ENCODE results near the gene PPM1L. TPM values are rescaled to one million over a fixed set of nuclear protein-coding genes. Genes with fewer than 3 reads are reported as not detected.
A peak's percentile ranks its signal among the peaks of the same experiment; 100 is the strongest.
"Not testable (repeated sequence)": the region's sequence is repeated elsewhere in the genome, so short reads cannot be mapped to it uniquely, and the experiment has no call there.

PPM1L gene
- total RNA-seq (2021) (5.0 and 5.1 TPM in 2 replicates), Bru-seq, nascent RNA (percentile 45 among the genes with signal in this experiment), BruChase-seq, experiment 1, labeled RNA remaining after a 2-hour chase (percentile 38 among the genes with signal in this experiment), BruChase-seq, experiment 2, labeled RNA remaining after a 6-hour chase (percentile 42 among the genes with signal in this experiment)
- long read RNA-seq, partial matches to known transcripts: 0 of 1 reads
- long read RNA-seq, other reads (novel, unspliced or antisense): 1 of 1 reads

DNA sequence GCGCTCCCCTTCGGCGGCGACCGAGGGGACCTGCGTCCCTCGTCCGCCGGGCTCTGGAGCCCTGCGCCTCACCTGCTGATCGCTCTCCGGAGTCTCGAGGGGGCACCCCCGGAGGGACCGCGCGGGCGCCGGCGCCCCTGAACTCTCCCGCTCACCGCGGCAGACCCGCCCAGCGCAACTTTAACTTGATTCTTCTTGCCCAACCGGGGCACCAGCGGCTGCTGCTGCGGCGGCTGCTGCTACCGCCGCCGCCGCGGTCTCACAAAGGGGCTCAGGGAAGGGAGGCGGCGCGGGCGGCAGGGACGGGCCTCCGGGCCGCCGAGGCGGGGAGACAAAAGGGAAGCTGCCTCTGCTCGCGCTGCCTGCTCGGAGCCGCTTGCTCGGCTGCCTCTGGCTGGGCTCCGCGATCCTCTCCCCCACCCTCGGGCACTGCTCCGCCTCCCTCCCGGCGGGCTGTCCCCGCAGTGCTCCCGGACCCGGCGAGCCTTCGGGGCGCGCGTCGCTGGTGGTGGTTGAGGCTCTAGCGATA lies at the start of gene PPM1L:
Gene PPM1L, plus strand, starts transcription at position 456 of the 529 bp plus-strand sequence.
- H3K4me1 ChIP-seq (replicated peaks; ENCODE audit: insufficient read depth): peaks cover 23% of the 10 kb centered on the region
- no peaks in the 10 kb centered on the region for H4K20me1 ChIP-seq (ENCODE audit: insufficient read depth)
- no peaks in the 10 kb centered on the region for H3K27me3 ChIP-seq (ENCODE audit: insufficient read depth, low read depth)
- peak within 1 kb of the TSS; percentile 68 for H3K27ac ChIP-seq
- H3F3A ChIP-seq (ENCODE audit: insufficient read depth, low read depth): peaks cover 2% of the 10 kb centered on the region; the same call in 1 of the 2 replicates
- peak; percentile 47 to 64 for DNase-seq
- no peaks in the 10 kb centered on the region for H3K79me2 ChIP-seq (ENCODE audit: low read depth)
- TF ChIP-seq EZH2 (IDR thresholded peaks at IDR 0.05; ENCODE audit: low read depth): no peak
- TF ChIP-seq, protein P1, sequence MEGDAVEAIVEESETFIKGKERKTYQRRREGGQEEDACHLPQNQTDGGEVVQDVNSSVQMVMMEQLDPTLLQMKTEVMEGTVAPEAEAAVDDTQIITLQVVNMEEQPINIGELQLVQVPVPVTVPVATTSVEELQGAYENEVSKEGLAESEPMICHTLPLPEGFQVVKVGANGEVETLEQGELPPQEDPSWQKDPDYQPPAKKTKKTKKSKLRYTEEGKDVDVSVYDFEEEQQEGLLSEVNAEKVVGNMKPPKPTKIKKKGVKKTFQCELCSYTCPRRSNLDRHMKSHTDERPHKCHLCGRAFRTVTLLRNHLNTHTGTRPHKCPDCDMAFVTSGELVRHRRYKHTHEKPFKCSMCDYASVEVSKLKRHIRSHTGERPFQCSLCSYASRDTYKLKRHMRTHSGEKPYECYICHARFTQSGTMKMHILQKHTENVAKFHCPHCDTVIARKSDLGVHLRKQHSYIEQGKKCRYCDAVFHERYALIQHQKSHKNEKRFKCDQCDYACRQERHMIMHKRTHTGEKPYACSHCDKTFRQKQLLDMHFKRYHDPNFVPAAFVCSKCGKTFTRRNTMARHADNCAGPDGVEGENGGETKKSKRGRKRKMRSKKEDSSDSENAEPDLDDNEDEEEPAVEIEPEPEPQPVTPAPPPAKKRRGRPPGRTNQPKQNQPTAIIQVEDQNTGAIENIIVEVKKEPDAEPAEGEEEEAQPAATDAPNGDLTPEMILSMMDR (conservative IDR thresholded peaks at IDR 0.05): no peak
- H3K9me3 ChIP-seq (ENCODE audit: insufficient read depth, low read depth): no peaks in the 10 kb centered on the region
- H3K36me3 ChIP-seq (ENCODE audit: low read depth): no peaks in the 10 kb centered on the region
- H3K4me3 ChIP-seq: peak within 1 kb of the TSS; percentile 71
- H3K9me2 ChIP-seq (ENCODE audit: insufficient read depth): no peaks in the 10 kb centered on the region
- ChIA-PET POLR2A (ENCODE audit: unreplicated experiment) (interaction anchor here (0.6 to 0.8 kb wide), 2 partner anchors 79 to 775 kb away, joined by 4 read pairs; partner anchors contain the start of gene ARL14), CTCF (no interaction called here)
- BruUV-seq (replicated peaks): no TSS peak
- H2AFZ ChIP-seq: peak within 1 kb of the TSS; percentile 99
- H3K4me2 ChIP-seq: peak within 1 kb of the TSS; percentile 90
- intact Hi-C loops (cut with micrococcal nuclease; ENCODE audit: unreplicated experiment): loop anchor here (1.0 to 2.0 kb wide), 4 partner anchors 29 to 191 kb away; partner anchors contain the start of genes ARL14 and KPNA4

DNA sequence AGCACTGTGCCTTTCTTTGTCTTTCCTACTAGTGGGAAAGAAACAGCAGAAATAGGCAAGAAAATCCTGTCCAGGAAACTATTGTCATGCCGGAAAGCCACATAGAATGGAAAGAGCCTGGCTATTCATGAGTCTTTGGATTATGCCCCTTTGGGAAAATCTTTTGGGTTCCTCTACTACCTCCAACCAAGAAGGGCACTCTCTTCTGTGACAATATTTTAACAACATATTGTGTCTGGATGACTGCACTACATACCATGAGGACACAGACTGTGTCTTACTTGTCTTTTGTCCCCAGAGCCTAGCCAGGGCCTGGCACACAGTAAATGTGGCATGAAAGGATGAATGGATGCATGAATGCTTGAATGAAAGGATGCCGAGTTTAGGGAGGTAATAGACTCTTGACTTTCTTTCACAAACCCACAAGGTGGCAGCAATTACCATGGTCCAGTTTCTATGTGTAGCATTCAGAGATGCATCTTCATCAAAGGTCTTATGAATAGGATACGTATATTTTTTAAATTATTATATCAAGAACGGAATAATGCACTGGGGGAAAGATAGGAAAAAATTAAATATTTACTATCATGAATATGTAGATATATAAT lies 48.7 kb upstream of the PPM1L start:
- Histone ChIP-seq H3K27ac (no peak overlapping the region), H3K4me1 (replicated peaks; ENCODE audit: insufficient read depth) (no peaks in the 10 kb centered on the region), H3K36me3 (ENCODE audit: low read depth) (no peaks in the 10 kb centered on the region), H3K9me3 (ENCODE audit: insufficient read depth, low read depth) (no peaks in the 10 kb centered on the region), H4K20me1 (ENCODE audit: insufficient read depth) (no peaks in the 10 kb centered on the region), H3K9me2 (ENCODE audit: insufficient read depth) (no peaks in the 10 kb centered on the region), H3K4me2 (no peak overlapping the region), H3K27me3 (ENCODE audit: insufficient read depth, low read depth) (no peaks in the 10 kb centered on the region), H2AFZ (no peak overlapping the region), H3F3A (ENCODE audit: insufficient read depth, low read depth) (no peaks in the 10 kb centered on the region), H3K79me2 (ENCODE audit: low read depth) (no peaks in the 10 kb centered on the region), H3K4me3 (no peak overlapping the region)
- TF ChIP-seq, protein P1 (conservative IDR thresholded peaks at IDR 0.05): peak; percentile 76
- TF ChIP-seq EZH2 (IDR thresholded peaks at IDR 0.05; ENCODE audit: low read depth): no peak
- ChIA-PET CTCF (no interaction called here), POLR2A (ENCODE audit: unreplicated experiment) (no interaction called here)
- peak; percentile 21 to 41 for DNase-seq
- BruUV-seq (replicated peaks): no TSS peak
- intact Hi-C loops (cut with micrococcal nuclease; ENCODE audit: unreplicated experiment): loop anchor here (1.0 to 5.0 kb wide), 3 partner anchors 235 to 718 kb away; no protein-coding TSS in a partner anchor

DNA sequence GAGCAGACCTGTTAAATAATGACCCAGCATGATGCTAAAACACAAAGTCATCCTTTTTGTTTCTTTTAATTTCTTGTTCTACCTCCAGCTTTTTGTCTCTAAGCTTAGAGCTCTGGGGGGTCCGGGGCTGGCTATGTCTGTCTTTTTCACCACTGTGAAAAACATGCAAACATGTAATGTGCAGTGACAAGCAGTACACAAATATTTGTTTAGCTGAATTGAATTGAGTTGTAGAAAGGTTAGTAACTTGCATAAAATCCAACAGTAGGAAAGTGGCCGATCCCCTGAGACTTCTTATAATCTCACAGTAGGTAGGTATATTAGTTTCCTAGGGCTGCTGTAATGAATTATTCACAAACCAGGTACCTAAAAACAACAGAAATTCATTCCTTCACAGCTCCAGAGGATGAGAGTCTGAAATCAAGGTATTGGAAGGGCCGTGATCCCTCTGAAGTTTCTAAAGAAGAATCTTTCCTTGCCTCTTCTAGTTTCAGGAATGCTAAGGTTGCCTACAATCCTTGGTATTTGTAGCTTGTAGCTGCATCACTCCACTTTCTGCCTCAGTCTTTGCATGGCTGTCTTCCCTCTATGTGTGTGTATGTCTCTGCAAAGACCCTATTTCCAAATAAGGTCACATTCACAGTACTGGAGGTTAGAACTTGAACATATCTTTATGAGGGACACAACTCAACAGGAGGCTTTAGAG lies 46.4 kb upstream of the PPM1L start:
- Histone ChIP-seq H3K27me3 (ENCODE audit: insufficient read depth, low read depth) (no peaks in the 10 kb centered on the region), H3K4me3 (no peak overlapping the region), H2AFZ (no peak overlapping the region), H4K20me1 (ENCODE audit: insufficient read depth) (no peaks in the 10 kb centered on the region), H3K4me1 (replicated peaks; ENCODE audit: insufficient read depth) (no peaks in the 10 kb centered on the region), H3F3A (ENCODE audit: insufficient read depth, low read depth) (no peaks in the 10 kb centered on the region), H3K27ac (no peak overlapping the region), H3K9me3 (ENCODE audit: insufficient read depth, low read depth) (no peaks in the 10 kb centered on the region), H3K4me2 (no peak overlapping the region), H3K36me3 (ENCODE audit: low read depth) (no peaks in the 10 kb centered on the region), H3K9me2 (ENCODE audit: insufficient read depth) (no peaks in the 10 kb centered on the region), H3K79me2 (ENCODE audit: low read depth) (no peaks in the 10 kb centered on the region)
- intact Hi-C loops (cut with micrococcal nuclease; ENCODE audit: unreplicated experiment): loop anchor here (5.0 kb wide), 1 partner anchor 563 kb away; no protein-coding TSS in a partner anchor
- BruUV-seq (replicated peaks): no TSS peak
- no peak for DNase-seq
- no peak for TF ChIP-seq EZH2 (IDR thresholded peaks at IDR 0.05; ENCODE audit: low read depth)
- TF ChIP-seq, protein P1 (conservative IDR thresholded peaks at IDR 0.05): no peak
- CTCF ChIA-PET: no interaction called here
- POLR2A ChIA-PET (ENCODE audit: unreplicated experiment): no interaction called here

DNA sequence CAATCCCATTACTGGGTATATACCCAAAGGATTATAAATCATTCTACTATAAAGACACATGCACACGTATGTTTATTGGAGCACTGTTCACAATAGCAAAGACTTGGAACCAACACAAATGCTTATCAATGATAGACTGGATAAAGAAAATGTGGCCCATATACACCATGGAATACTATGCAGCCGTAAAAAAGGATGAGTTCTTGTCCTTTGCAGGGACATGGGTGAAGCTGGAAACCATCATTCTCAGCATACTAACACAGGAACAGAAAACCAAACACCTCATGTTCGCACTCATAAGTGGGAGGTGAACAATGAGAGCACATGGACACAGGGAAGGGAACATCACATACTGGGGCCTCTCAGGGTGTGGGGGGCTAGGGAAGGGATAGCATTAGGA lies 42.9 kb upstream of the PPM1L start:
- H3K27ac ChIP-seq; CTCF ChIA-PET; H3K9me2 ChIP-seq (ENCODE audit: insufficient read depth); H3K4me3 ChIP-seq; H3K27me3 ChIP-seq (ENCODE audit: insufficient read depth, low read depth); BruUV-seq (replicated peaks); H3K4me2 ChIP-seq; DNase-seq; H3K4me1 ChIP-seq (replicated peaks; ENCODE audit: insufficient read depth); H4K20me1 ChIP-seq (ENCODE audit: insufficient read depth); intact Hi-C loops (cut with micrococcal nuclease; ENCODE audit: unreplicated experiment); H3K9me3 ChIP-seq (ENCODE audit: insufficient read depth, low read depth); POLR2A ChIA-PET (ENCODE audit: unreplicated experiment); H3K79me2 ChIP-seq (ENCODE audit: low read depth); H3F3A ChIP-seq (ENCODE audit: insufficient read depth, low read depth); H3K36me3 ChIP-seq (ENCODE audit: low read depth); H2AFZ ChIP-seq: not testable (repeated sequence)

Data from PC-9 (cell line).